Cardiac muscle cell (in vitro differentiated cells and primary cell): ENCODE results near the gene TNNC2. TPM values are rescaled to one million over a fixed set of nuclear protein-coding genes. Genes with fewer than 3 reads are reported as not detected.

Experiments
- DNase-seq, 2 donors: peaks; one replicate each; pipeline versions ENCODE4 v3.0.0 to v3.0.0-alpha.2; 2010 to 2017; ENCODE audit warnings: low read depth in 1 of 2, low spot score in 1 of 2
- H3K27ac ChIP-seq: fragments of 200-600 bp; sonication (generic); 2 replicates; pipeline ENCODE4 v1.5.1; 2016
- H3K27me3 ChIP-seq: fragments of 200-600 bp; sonication (generic); 2 replicates; pipeline ENCODE4 v1.6.0; 2016; ENCODE audit warnings: control low read depth
- H3K36me3 ChIP-seq: fragments of 200-600 bp; sonication (generic); 2 replicates; pipeline ENCODE4 v1.5.1; 2016; ENCODE audit warnings: control low read depth
- H3K4me1 ChIP-seq: fragments of 200-600 bp; sonication (generic); 2 replicates; pipeline ENCODE4 v1.8.1; 2017; ENCODE audit warnings: low read depth, mild to moderate bottlenecking, mixed run types
- H3K4me3 ChIP-seq: fragments of 200-600 bp; sonication (generic); 2 replicates; pipeline ENCODE4 v1.5.1; 2016; ENCODE audit warnings: mild to moderate bottlenecking
- H3K9me3 ChIP-seq: fragments of 200-600 bp; sonication (generic); 2 replicates; pipeline ENCODE4 v1.5.1; 2017; ENCODE audit warnings: low read depth, mild to moderate bottlenecking, control low read depth
- polyA plus RNA-seq: library from polyadenylated mRNA; unstranded; fragments of >200 nt; fragmentation: Nextera tagmentation; extraction: Ambion mirVana; gene quantifications from 2 replicates; pipeline ENCODE4 v1.2.1, GENCODE V29; 2016
- total RNA-seq: library from RNA; depleted of rRNA; stranded (reverse); fragments of >200 nt; gene quantifications from 2 replicates; pipeline ENCODE4 v1.2.3, GENCODE V29; 2016
- TF ChIP-seq, protein P1 (sequence below): IDR thresholded peaks from 2 replicates; pipeline ENCODE4 v1.5.1; 2012; ENCODE audit warnings: low read depth, mild to moderate bottlenecking, low read length

The TNNC2 gene
- total and polyA plus RNA-seq, 2 experiments from 2014 or later: 36.0 to 96.3 TPM

DNA sequence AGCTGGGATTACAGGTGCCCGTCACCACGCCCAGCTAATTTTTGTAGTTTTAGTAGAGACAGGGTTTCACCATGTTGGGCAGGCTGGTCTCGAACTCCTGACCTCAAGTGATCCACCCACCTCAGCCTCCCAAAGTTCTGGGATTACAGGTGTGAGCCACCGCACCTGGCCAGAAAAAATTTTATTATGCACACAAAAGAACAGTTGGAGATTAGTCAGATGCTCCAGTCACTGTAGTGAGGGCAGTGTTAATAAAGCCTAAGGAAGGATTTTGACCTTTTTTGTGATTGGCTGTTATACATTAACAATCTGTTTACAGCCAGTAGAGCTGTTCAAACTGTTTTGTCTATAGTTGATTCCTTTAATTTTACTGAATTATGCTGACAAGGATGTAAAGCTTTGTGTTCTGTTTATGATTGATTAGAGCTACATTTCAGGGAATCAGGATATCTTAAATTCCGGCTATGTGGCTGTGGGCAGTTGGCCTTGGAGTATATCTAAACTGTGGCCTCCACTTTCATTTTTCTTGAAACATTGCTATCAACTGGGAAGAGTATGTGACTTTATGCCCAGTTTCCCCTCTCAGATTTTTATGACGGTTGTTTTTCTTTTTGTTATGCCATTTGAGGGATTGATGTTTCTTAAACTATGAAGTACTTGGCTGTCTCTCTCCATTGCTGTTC lies 40.2 kb upstream of the TNNC2 start:
- Histone ChIP-seq H3K36me3 (no peaks in the 10 kb centered on the region), H3K27me3 (no peaks in the 10 kb centered on the region), H3K9me3 (no peaks in the 10 kb centered on the region), H3K4me3 (no peak overlapping the region), H3K4me1 (no peaks in the 10 kb centered on the region), H3K27ac (no peak overlapping the region)
- no peak for DNase-seq
- TF ChIP-seq, protein P1, sequence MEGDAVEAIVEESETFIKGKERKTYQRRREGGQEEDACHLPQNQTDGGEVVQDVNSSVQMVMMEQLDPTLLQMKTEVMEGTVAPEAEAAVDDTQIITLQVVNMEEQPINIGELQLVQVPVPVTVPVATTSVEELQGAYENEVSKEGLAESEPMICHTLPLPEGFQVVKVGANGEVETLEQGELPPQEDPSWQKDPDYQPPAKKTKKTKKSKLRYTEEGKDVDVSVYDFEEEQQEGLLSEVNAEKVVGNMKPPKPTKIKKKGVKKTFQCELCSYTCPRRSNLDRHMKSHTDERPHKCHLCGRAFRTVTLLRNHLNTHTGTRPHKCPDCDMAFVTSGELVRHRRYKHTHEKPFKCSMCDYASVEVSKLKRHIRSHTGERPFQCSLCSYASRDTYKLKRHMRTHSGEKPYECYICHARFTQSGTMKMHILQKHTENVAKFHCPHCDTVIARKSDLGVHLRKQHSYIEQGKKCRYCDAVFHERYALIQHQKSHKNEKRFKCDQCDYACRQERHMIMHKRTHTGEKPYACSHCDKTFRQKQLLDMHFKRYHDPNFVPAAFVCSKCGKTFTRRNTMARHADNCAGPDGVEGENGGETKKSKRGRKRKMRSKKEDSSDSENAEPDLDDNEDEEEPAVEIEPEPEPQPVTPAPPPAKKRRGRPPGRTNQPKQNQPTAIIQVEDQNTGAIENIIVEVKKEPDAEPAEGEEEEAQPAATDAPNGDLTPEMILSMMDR: no peak

DNA sequence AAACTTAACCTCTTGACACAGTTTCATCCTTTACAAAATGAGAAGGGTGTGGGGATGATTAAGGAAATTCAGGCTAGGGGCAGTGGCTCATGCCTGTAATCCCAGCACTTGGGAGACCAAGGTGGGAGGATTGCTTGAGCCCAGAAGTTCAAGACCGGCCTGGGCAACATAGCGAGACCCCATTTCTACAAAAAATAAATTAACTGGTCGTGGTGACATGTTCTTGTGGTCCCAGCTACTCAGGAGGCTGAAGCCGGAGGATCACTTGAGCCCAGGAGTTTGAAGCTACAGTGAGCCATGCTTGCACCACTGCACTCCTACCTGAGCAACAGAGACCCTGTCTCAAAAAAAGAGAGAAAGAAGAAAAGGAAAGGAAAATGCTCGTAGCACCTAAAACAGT lies 39.3 kb upstream of the TNNC2 start:
- DNase-seq: no peak
- H3K27ac ChIP-seq: no peak overlapping the region
- TF ChIP-seq, protein P1: no peak
- no peaks in the 10 kb centered on the region for H3K9me3 ChIP-seq
- H3K4me3 ChIP-seq: no peak overlapping the region
- no peaks in the 10 kb centered on the region for H3K27me3 ChIP-seq
- no peaks in the 10 kb centered on the region for H3K4me1 ChIP-seq
- no peaks in the 10 kb centered on the region for H3K36me3 ChIP-seq

DNA sequence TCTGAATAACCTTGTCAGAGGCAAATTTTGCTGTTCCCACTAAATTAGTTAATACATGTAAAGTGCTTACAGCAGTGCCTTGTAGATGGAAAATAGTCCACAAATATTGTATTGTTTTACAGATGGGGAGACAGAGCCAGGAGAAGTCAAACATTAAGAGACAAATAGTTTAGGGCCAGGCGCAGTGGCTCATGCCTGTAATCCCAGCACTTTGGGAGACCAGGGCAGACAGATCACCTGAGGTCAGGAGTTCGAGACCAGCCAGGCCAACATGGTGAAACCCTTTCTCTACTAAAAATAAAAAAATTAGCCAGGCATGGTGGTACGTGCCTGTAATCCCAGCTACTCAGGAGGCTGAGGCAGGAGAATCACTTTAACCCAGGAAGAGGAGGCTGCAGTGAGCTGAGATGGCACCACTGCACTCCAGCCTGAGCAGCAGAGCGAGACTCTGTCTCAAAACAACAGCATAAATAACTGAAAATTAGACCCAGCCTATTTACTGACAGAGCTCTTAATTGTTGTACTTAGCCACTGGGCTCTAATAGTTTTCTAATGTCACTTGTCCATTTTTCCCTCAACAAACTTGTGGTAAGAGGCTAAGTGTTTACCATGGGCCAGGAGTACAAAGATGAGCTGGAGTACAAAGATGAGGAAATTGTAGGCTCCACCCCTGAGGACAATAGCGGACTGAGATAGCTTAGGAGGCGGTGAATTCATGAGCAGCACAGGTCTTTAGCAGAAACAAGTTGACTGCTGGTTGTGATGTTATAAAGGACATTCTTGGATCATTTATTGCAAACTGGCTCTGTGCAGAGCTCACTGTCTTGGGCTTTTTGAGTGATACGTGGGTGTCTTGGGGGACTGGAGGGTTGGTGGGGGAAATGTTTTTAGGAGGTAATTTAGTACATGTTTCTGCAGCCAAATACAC lies 36.7 kb upstream of the TNNC2 start:
- Histone ChIP-seq H3K4me3 (no peak overlapping the region), H3K36me3 (no peaks in the 10 kb centered on the region), H3K4me1 (no peaks in the 10 kb centered on the region), H3K9me3 (no peaks in the 10 kb centered on the region), H3K27me3 (no peaks in the 10 kb centered on the region), H3K27ac (no peak overlapping the region)
- no peak for DNase-seq
- TF ChIP-seq, protein P1: no peak

DNA sequence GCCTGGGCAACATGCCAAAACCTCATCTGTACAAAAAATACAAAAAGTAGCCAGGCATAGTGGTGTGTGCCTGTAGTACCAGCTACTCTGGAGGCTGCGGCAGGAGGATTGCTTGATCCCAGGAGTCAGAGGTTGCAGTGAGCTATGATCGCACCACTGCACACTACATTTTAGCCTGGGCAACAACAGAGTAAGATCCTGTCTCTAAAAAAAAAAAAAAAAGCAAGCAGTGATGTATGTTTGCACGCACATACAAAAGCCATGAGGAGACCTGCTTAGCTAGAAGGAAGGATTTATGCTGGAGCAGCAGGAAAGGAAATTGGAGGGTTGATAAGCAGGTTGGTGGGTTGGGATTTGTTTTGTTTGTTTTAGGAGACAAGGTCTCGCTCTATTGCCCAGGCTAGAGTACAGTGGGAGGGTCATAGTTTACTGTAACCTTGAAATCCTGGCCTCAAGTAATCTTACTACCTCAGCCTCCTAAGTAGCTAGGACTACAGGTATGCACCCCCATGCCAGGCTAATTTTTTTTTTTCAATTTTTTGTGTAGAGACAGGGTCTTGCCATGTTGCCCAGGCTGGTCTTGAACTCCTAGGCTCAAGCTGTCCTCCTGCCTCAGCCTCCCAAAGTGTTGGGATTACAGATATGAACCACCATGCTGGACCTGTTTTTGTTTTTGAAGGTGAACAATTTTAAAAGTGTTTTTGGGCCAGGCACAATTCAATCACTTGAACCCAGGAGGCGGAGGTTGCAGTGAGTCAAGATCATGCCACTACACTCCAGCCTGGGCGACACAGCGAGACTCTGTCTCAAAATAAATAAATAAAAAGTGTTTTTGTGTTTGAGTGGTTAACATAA lies 34.3 kb upstream of the TNNC2 start:
- no peaks in the 10 kb centered on the region for H3K27me3 ChIP-seq
- no peaks in the 10 kb centered on the region for H3K9me3 ChIP-seq
- no peak for DNase-seq

More for the DNA sequence above, 34.3 kb upstream of the TNNC2 start:
- TF ChIP-seq, protein P1: no peak
- H3K27ac ChIP-seq: no peak overlapping the region
- no peaks in the 10 kb centered on the region for H3K36me3 ChIP-seq
- peaks cover 6% of the 10 kb centered on the region for H3K4me1 ChIP-seq
- no peak overlapping the region for H3K4me3 ChIP-seq
